Activated T-cell treated with anti-CD3 and anti-CD28 coated beads for 24 hours (primary cell): ENCODE measurements around the gene CTR9.

Source experiments
- DNase-seq: peaks from one replicate; pipeline ENCODE4 v3.0.0-alpha.2; 2020; ENCODE audit warnings: low read depth

CTR9 gene

DNA sequence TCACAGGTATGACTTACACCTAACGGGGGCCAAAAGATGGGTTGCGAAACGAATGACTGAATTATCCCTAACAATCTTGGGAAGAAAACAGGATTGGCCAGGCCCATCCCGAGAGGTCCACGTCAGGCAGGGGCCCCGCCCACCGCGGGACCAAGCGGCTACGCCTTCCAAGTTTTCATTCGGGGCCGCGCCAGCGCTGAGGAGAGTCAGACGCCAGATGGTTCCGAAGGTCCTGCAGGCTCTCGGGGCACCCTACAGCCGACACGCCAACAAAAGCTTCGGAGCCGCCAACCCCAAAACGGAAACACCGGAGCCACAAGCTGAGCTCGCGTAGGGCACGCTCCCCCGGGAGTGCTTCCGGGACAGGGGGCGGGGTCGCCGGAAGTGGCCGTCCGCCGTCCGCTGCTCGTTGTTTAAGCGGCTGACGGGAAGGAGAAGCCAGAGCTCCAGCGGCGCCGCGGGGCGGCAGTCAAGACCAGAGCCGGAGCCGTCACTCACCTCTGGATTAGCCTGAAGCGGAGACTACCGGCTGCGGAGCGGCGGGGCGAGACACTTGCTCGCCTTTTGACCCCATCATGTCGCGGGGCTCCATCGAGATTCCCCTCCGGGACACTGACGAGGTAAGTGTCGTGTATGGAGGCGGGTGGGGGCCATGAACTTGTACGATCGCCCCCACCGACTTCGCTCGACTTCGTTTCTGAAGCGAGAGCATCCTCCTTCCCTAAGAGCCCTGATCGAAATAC is at the start of gene CTR9:
Gene CTR9, plus strand, starts transcription at position 409 of the 743 bp plus-strand sequence. Its CDS starts 167 bp downstream, at position 576.
- DNase-seq: peak; percentile 90

DNA sequence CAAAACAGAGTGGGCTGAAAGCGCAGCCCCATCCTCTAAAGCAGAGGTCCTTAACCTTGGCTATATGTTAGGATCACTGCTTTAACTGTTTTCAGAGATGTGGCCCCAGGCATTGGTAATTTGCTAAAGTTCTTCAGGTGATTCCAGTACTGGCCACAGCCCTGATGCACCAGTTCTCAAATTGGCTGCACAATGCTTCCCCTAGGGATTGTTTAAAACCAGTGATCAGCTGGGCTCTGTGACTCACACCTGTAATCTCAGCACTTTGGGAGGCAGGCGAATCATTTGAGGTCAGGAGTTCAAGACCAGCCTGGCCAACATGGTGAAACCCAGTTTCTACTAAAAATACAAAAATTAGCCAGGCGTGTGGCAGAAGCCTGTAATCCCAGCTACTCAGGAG is 49.1 kb upstream of the CTR9 start:
- no peak for DNase-seq

DNA sequence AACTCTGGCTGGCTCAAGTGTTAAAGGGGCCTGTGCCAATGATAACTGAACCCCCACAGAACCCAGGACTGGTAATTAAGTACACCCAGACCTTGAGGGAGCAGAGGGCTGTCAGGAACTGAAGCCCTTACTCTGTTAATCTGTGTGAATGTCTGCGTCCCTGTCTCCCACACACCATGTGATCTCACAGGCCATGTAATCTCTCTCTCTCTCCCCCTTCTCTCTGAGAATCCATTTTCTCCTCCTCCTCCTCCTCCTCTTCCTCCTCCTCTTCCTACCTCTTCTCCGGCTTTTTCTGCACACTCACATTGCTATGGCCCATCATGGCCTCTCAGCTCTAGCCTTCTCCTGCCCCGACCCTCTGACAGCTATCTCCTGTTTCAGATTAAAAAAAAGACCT is 42.9 kb upstream of the CTR9 start:
- no peak for DNase-seq

DNA sequence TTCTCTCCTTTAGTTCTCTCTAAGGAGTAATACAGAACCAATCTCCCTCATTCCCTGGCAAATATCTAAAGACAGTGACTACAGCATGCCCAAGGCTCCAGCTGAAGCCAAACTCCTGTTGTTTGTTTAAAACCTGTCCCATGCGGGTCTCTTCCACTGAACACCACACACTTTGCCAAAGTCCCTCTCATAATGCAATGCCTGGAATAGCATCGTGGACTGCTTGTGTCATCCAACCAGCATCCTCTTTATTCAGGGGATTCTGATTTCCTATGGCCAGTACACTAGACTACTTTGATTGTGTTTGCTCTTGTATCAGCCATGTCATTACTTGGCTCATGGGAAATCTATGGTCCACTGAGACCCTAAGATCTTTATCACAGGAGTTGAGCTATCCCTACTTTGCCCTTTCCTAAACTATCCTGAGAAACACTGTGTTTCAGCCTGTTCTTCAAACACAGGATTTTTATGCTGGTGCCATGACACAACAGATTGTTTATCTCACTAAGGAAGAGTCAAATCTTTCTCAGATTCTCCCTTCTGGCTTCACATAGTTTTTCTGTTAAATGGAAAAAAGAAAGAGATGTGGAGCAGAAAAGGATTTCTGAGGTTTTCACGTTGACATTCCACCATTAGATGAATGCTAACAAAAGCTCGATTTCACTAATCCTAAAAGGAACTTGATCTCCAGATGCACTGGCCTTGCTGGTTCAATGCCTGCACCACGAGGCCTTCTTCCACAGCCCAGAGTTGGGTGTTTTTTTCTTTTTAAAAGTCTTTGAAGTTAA is 41.6 kb upstream of the CTR9 start:
- no peak for DNase-seq

DNA sequence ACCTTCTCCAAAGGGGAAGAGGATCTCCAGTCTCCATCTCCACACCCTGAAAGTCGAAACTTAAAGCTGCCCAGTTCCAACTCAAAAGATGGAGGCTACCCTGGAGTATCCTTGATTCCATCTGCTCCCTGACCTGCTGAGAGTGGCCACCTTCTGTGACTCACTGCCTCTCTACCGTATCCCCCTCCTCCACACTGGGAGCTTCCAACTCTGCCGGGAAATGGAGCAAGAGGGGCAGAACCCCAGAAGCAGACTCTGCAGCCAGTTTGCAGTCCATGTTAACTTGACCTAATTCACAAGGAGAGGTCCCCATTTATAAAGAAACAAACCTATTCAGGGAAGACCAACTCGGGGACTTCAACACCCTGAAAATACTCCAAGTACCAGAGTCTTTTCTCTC is 35.5 kb upstream of the CTR9 start:
- no peak for DNase-seq

DNA sequence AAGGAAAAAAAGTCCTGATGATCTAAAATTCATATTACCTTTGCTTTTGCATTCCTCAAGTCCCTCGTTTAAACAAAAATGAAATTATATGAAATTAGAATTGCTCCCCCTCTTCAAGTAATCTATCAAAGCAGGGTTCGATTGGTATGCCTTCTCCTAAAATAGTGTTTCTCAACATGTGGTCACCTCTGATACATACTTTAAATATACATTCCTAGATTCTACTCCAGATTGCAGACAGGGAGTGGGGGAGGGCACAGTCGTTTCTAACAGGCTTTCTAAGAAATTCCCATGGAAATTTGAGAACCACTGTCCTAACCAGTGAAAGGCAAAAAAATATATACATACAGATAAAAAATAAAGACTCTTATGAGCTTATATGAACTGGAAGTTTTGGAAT is 34.9 kb upstream of the CTR9 start:
- DNase-seq: no peak

DNA sequence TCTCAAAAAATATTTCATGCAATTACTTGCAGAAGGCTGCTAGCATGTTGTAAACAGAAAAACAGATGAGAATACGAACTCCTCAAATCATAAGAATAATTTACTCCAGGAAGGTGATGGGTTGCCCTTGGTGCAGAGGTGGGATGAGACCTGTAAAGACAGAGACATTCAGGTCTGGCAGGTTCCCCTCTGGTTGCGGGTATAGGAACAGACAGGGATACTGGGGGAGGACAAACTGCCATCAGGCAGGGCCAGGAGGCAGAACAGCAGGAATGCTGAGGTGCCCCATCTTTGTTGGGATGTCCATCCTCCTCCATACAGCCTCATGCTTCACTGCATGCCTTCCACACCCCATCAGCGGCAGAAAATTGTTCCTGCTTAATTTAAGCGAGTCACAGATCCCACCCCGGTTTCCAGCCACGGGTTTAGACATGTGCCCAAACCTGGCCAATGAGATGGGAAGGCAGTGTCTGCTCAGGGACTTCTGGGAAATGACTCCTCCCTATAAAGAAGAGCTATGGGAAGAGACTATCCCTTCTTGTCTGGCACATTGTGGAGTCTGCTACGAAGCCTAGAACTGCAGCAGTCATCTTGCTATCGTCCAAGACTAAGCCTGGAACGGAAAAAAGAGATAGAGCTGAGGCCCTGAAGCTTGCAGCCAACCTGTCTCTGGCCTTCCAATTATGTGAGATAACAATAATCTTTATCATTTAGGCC is 34.3 kb upstream of the CTR9 start:
- no peak for DNase-seq

DNA sequence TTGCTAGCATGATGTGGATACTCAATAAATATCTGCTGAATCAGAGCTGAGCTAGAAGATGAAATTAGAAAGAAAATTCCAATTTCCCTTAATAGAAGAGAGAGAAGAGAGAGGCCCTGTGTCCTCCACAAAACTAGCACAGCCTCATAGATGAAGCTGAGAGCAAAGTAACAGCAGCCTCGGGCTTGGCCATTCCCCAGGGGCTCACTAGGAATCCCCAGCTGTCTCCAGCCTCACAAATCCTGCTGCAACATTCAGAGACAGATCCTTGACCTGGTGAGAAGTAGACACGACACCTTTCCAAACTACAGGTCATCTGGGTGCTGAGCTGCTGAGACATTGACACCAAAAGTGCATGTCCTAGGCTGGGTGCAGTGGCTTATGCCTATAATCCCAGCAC is 31.4 kb upstream of the CTR9 start:
- no peak for DNase-seq

DNA sequence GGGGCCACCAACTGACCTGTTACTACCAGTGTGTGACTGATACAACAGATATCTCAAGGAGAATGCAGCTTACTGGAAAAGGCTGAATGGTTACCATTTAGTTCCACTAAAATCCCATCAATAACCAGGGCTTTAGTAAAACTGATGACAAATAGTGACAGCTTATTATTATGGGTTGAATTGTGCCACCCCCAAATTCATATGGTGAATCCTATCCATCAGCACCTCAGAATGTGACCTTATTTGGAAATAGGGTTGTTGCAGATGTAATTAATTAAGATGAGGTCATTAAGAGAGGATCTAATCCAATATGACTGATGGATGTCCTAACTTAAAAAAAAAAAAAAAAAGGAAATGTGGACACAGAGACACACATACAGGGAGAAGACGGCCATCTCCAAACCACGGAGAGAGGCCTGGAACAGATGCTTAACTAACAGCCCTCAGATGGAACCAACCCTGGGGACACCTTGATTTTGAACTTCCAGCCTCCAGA is 30.1 kb upstream of the CTR9 start:
- no peak for DNase-seq

DNA sequence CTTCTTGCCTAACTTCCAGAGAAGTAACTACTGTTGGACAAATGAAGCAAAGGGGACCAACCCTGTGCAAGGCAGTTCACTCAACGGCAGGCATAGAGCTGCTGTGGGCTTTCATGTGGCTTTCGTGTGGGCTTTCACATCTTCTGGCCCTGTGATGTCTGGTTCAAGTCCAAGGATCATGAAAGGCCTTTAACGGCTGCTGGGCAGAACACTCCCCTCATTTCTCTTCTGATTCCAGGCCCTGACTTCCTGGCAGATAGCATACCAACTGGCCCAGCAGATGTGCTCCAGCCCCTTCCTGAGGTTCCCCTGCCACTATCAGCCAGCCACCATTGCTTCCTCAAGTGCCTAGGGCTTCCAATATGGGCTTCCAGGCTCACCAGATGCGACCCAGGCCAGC is 28.7 kb upstream of the CTR9 start:
- DNase-seq: no peak

DNA sequence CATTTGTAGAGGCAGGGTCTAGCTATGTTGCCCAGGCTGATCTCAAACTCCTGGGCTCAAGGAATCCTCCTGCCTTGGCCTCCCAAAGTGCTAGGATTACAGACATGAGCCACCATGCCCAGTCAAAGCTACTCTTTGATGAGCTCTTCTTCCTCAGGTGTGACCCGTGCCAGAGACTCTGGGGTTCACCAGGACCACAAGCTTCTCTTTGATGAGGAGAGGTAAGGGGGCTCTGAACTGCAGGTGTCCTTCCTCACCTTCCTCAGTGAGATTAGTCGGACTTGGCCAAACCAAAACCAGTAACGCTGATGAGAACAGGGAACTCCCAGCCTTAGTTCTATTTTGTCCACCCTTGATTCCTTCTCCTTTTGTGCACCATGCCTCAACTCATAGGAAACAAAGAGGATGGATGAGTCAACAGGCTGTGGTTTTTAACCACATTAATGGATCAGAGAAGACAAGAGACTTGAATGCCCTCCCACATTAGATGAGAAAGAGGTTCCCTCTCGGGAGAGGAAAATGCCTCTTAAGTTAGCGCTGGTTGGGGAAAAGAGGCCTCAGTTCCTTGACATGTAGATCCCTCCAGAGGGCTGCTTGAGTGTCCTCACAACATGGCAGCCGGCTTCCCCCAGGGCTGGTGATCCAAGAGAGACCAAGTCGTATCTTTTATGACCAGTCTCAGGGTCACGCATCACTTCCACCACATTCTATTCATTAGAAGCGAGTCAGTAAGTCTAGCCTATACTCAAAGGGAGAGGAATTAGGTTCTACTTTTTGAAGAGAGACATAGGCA is 25.7 kb upstream of the CTR9 start:
- peak; percentile 11 for DNase-seq

DNA sequence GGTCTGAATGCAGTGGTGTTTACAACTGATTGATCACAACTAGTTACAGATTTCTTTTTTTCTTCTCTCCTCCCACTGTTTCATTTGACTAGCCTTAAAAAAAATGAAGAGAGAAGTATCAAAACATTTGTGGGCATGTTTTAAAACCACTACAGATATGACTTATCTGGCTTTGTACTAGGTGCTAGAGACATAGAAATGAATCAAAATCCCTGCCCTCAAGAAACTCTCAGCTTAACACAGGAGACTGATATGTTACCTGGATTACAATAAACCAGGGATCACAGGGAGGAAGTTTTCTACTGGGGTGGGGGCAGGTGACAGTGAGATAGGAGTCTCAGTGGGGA is 25.2 kb upstream of the CTR9 start:
- no peak for DNase-seq

DNA sequence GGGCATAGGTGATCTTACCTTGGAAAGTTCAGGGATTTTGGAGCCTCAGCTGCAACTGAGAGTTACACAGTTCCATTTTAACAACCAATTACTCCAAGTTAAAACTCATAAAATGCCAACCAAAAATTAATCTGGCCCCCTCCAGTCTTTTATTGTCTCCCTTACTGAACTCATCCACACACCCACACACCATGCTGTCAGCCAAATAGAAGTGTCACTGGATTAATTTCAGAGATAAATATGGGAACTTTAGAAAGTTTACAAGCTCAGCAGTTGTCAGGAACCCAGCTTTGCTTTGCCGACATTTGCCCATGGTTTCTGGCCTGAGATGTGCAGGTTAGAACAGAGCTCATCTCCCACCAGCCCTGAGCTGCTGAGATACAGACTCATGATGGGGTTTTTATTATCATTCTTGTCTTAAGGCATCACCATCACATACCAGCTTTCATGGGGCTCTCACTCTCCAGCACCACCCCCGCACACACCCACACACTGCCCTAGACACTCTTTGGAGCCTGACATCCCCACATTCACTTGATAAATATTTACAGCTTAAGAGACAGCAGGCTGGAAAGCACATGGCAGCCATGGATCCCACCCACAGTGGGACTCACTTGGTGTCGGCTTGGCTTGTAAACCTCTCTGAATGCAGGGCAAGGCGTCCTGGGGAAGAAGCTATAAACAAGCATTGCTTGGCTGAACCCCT is 23.7 kb upstream of the CTR9 start:
- no peak for DNase-seq

DNA sequence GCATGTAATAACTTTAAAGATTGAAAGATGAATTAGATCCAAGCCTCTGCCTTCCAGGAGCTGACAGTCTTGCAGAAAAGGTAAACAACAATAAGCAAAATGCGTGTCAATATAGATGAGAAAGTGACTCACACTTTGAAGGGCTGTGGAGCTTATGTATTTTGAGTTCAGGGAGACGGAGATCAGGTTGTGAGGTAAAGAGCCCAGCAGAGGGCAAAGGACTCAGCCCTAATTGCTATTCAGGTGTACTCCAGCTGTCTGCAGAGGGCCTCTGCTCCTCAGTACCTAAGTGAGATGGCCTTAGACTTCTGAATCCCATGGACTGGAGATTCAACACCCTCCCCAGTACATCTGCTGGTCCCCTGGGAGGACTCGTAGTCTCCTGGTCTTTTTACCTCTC is 22.9 kb upstream of the CTR9 start:
- DNase-seq: no peak

DNA sequence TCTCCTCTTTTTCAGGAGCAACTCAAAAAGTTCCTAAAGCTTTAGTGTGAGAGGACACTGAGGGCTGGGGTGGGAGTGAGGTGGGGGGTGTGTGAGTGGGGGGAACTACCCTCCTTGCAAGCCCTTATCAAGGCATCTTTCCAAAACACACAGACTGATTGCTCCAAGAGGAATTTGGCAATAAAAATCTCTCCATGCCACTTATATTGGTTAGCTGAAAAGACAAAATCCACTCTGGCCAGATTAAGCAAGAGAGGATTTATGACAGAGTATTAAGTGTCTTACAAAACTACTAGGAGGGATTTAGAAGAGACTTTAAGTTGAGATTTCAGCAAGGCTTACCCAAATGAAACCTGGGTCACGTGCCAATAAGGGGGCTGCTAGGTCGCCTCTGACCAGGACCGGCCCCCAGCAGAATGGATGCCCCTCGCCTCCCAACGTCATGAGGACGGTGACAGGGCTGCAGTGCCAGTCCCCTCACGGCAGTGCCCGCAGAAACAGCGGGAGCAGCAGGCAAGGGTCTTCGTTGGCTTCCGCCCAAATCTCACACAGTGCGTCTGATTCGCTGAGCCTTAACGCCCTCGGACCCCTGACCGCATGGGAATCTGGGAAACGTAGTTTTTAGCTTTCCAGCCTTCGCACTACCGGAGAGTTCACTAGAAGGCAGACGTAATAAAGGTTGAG is 22.1 kb upstream of the CTR9 start:
- DNase-seq: no peak

DNA sequence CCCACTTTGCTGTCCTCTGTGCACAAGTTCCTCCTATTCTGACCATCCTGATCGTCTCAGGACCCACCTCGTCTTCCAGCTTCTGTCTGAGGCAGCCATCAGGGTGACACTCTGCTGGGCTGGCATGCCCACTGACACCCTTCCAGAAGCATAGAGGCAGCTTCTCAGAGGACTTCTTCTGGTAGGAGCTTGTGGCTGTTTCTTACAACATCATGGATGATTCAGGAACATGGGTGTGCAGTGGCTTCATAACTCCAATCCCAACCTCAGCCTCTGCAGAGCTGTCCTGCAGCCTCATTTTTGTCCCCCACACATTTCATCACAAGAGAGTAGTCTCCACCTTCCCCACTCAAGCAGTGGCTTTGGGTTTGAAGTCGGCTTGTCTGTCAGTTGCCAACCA is 20.9 kb upstream of the CTR9 start:
- DNase-seq: no peak

DNA sequence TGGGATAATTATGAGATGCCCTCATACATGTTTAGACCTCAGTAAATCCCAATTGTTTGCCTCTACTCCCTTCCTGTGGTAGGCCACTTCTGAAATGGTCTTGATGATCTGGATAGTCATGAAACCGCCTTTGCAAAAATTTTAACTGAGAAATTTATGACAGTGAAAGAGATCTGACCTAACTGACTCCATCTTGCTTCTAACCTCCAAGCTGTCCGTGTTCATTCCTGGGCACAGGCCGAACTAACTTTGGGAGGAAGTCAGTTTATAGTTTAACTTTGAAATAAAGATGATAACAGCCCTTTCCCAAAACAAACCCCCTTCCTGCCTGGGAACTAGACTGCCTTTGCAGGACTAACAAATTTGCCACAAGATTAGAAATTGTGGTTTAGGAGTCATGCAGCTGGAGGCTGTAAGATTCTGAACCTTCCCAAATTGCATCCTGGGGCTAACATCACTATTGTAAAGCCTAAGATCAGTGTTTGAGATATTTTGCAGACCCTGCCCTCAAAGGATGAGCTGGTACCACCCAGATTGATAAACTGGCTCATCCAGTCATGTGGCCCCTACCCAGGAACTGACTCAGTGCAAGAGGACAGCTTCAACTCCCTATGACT is 19.9 kb upstream of the CTR9 start:
- no peak for DNase-seq

DNA sequence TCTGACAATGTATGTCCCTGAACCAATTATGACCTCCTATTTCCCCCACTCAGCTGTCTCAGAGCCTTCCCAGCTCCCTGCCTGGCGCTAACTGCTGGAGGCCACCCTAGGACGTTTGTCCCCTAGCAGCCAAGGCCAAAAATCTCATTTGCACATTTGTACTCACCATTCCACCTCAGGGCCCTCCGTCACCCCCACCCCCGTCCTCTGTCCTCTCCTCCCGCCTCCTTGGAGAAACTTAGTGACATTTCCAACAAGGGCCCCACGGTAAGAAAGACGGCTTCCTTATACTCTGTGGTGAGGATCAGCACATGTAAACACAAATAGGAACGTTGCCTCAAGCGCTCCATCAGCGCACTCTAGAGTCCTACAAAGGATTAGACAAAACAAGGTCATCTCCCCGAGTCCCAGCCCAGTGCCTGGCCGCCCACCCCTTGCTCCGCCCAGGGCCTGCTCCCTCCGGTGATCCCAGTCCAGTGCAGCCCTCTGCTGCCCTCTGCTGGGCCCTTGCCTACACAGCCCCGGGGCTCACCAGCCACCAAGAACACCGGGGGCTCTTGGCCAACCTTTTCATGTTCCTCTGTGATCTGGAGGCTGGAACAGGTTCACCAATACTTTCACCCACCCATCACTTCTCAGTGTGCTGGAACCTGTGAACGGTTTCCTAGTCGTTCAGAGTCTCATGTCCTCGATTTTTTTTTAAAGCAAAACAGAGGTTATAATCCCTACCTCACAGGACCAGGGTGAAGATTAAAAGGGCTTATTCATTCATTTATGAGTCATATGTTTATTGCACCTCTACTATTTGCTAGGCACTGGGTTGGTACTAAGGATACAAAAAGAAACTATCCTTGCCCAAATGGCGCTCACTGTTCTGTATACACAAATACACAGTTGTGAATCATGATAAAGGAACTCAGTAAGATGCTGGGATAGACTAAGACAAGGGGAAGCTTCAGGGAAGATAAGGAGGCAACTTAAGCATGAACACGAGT is 15.3 kb upstream of the CTR9 start:
- peak; percentile 83 for DNase-seq
